Neural progenitor cell (in vitro differentiated cells): ENCODE measurements around the gene C20orf204. TPM values are rescaled to one million over a fixed set of nuclear protein-coding genes. Genes with fewer than 3 reads are reported as not detected.
A peak's percentile ranks its signal among the peaks of the same experiment; 100 is the strongest.

ENCODE experiments used
- DNase-seq: peaks from one replicate; pipeline ENCODE4 v3.0.0-alpha.2; 2016; ENCODE audit warnings: low spot score
- H2AFZ ChIP-seq: fragments of 200-600 bp; sonication (generic); replicated peaks from 2 replicates; pipeline ENCODE4 v1.6.1; 2016; ENCODE audit warnings: antibody characterized with exemption
- H3F3A ChIP-seq: fragments of 200-600 bp; sonication (generic); 2 replicates; pipeline ENCODE4 v1.6.1; 2016; ENCODE audit warnings: antibody characterized with exemption, low read depth
- H3K27ac ChIP-seq: fragments of 200-600 bp; sonication (generic); 2 replicates; pipeline ENCODE4 v1.5.1; 2016; ENCODE audit warnings: mild to moderate bottlenecking
- H3K27me3 ChIP-seq: fragments of 200-600 bp; sonication (generic); 2 replicates; pipeline ENCODE4 v1.6.1; 2016; ENCODE audit warnings: mild to moderate bottlenecking, moderate library complexity
- H3K36me3 ChIP-seq: fragments of 200-600 bp; sonication (generic); 2 replicates; pipeline ENCODE4 v1.5.1; 2016
- H3K4me1 ChIP-seq: fragments of 200-600 bp; sonication (generic); 2 replicates; pipeline ENCODE4 v1.6.1; 2016; ENCODE audit warnings: mixed run types
- H3K4me2 ChIP-seq: fragments of 200-600 bp; sonication (generic); 2 replicates; pipeline ENCODE4 v1.6.1; 2016
- H3K4me3 ChIP-seq: fragments of 200-600 bp; sonication (generic); 2 replicates; pipeline ENCODE4 v1.5.1; 2016
- H3K79me2 ChIP-seq: fragments of 200-600 bp; sonication (generic); 2 replicates; pipeline ENCODE4 v1.6.1; 2016; ENCODE audit warnings: low read depth
- H3K9ac ChIP-seq: fragments of 200-600 bp; sonication (generic); 2 replicates; pipeline ENCODE4 v1.6.1; 2016
- H3K9me3 ChIP-seq: fragments of 200-600 bp; sonication (generic); 2 replicates; pipeline ENCODE4 v1.5.1; 2016; ENCODE audit warnings: low read depth
- H4K20me1 ChIP-seq: fragments of 200-600 bp; sonication (generic); 2 replicates; pipeline ENCODE4 v1.6.1; 2016; ENCODE audit warnings: low read depth
- H3K27ac Mint-ChIP-seq: 3 replicates; pipeline ENCODE4 v1.8.0; 2021; ENCODE audit warnings: mixed read lengths
- H3K27me3 Mint-ChIP-seq: 2 replicates; pipeline ENCODE4 v1.8.0; 2022; ENCODE audit warnings: low read depth, mild to moderate bottlenecking, inconsistent platforms, moderate library complexity, mixed read lengths; ENCODE audit not compliant: insufficient read depth
- H3K36me3 Mint-ChIP-seq: 3 replicates; pipeline ENCODE4 v1.8.0; 2021; ENCODE audit warnings: mixed read lengths
- H3K4me1 Mint-ChIP-seq: 3 replicates; pipeline ENCODE4 v1.8.0; 2021; ENCODE audit warnings: mixed read lengths
- H3K4me3 Mint-ChIP-seq: 3 replicates; pipeline ENCODE4 v1.8.0; 2021; ENCODE audit warnings: mild to moderate bottlenecking, moderate library complexity, mixed read lengths
- H3K9me3 Mint-ChIP-seq: 3 replicates; pipeline ENCODE4 v1.8.0; 2020; ENCODE audit warnings: mixed read lengths
- CTCF ChIP-seq: fragments of 200-600 bp; sonication (generic); IDR thresholded peaks from 2 replicates; pipeline ENCODE4 v1.5.1; 2017; ENCODE audit warnings: antibody characterized with exemption, mild to moderate bottlenecking
- EZH2 ChIP-seq: fragments of 200-600 bp; sonication (generic); IDR thresholded peaks from 2 replicates; pipeline ENCODE4 v1.6.1; 2017; ENCODE audit warnings: antibody characterized with exemption, mild to moderate bottlenecking, moderate library complexity
- EZH2phosphoT487 ChIP-seq: fragments of 200-600 bp; sonication (generic); IDR thresholded peaks from 2 replicates; pipeline ENCODE4 v1.6.1; 2017; ENCODE audit warnings: antibody characterized with exemption
- total RNA-seq: library from RNA; depleted of rRNA; stranded (reverse); fragments of >200 nt; gene quantifications from 2 replicates; pipeline ENCODE4 v1.2.3, GENCODE V29; 2015; ENCODE audit warnings: low replicate concordance

C20orf204 gene
- total RNA-seq, 1 donor from 2014 or later = 0.04 TPM

GRCh38 chr20:64056889-64057627 lies 21.1 kb downstream of the C20orf204 start:
- H3K4me2 ChIP-seq = no peak overlapping the region
- Mint-ChIP-seq H3K36me3 (no peaks in the 10 kb centered on the region), H3K4me1 (peaks cover 23% of the 10 kb centered on the region), H3K27ac (no peak overlapping the region), H3K27me3 (peaks cover 18% of the 10 kb centered on the region), H3K9me3 (peaks cover 2% of the 10 kb centered on the region), H3K4me3 (peak overlapping the region; percentile 24)
- no peaks in the 10 kb centered on the region for H3K36me3 ChIP-seq
- no peaks in the 10 kb centered on the region for H3K9me3 ChIP-seq
- H3F3A ChIP-seq = peaks cover 5% of the 10 kb centered on the region
- peak; percentile 32 for DNase-seq
- peak overlapping the region; percentile 54 for H2AFZ ChIP-seq
- H3K27me3 ChIP-seq = peaks cover 13% of the 10 kb centered on the region
- TF ChIP-seq EZH2phosphoT487 (no peak), EZH2 (no peak), CTCF (no peak)
- H3K27ac ChIP-seq = no peak overlapping the region
- H3K4me1 ChIP-seq = peaks cover 4% of the 10 kb centered on the region
- H3K79me2 ChIP-seq = no peaks in the 10 kb centered on the region
- H3K9ac ChIP-seq = no peak overlapping the region
- no peaks in the 10 kb centered on the region for H4K20me1 ChIP-seq
- H3K4me3 ChIP-seq = no peak overlapping the region

GRCh38 chr20:64057628-64058498 lies 21.9 kb downstream of the C20orf204 start:
- peaks cover 4% of the 10 kb centered on the region for H3K4me1 ChIP-seq

GRCh38 chr20:64058536-64058935 lies 22.6 kb downstream of the C20orf204 start:
- Histone ChIP-seq H3F3A (peaks cover 5% of the 10 kb centered on the region), H3K9ac (no peak overlapping the region), H3K27me3 (no peaks in the 10 kb centered on the region), H3K79me2 (peaks cover 1% of the 10 kb centered on the region), H3K27ac (no peak overlapping the region), H4K20me1 (peaks cover 2% of the 10 kb centered on the region), H3K4me3 (no peak overlapping the region), H3K9me3 (no peaks in the 10 kb centered on the region), H3K4me1 (peaks cover 4% of the 10 kb centered on the region), H2AFZ (no peak overlapping the region), H3K36me3 (no peaks in the 10 kb centered on the region), H3K4me2 (no peak overlapping the region)
- Mint-ChIP-seq H3K27me3 (peaks cover 15% of the 10 kb centered on the region), H3K4me3 (peak overlapping the region; percentile 27), H3K36me3 (no peaks in the 10 kb centered on the region), H3K9me3 (peaks cover 2% of the 10 kb centered on the region), H3K4me1 (peaks cover 22% of the 10 kb centered on the region), H3K27ac (no peak overlapping the region)
- no peak for TF ChIP-seq EZH2
- no peak for TF ChIP-seq EZH2phosphoT487
- TF ChIP-seq CTCF = no peak
- no peak for DNase-seq

More at GRCh38 chr20:64057628-64058498, 21.9 kb downstream of the C20orf204 start:
- H4K20me1 ChIP-seq = no peaks in the 10 kb centered on the region
- no peaks in the 10 kb centered on the region for H3K36me3 Mint-ChIP-seq
- no peak overlapping the region for H3K27ac ChIP-seq
- H3K4me1 Mint-ChIP-seq = peaks cover 26% of the 10 kb centered on the region
- H3K9ac ChIP-seq = no peak overlapping the region
- no peaks in the 10 kb centered on the region for H3K79me2 ChIP-seq
- DNase-seq = peak; percentile 85
- TF ChIP-seq EZH2phosphoT487 (no peak), EZH2 (no peak), CTCF (peak; percentile 81)
- H3F3A ChIP-seq = peaks cover 5% of the 10 kb centered on the region
- no peak overlapping the region for H3K4me3 Mint-ChIP-seq
- H3K27me3 Mint-ChIP-seq = peaks cover 15% of the 10 kb centered on the region
- peaks cover 5% of the 10 kb centered on the region for H3K27me3 ChIP-seq
- peak overlapping the region; percentile 54 for H2AFZ ChIP-seq
- H3K36me3 ChIP-seq = no peaks in the 10 kb centered on the region
- H3K9me3 Mint-ChIP-seq = peaks cover 2% of the 10 kb centered on the region
- no peaks in the 10 kb centered on the region for H3K9me3 ChIP-seq
- no peak overlapping the region for H3K4me2 ChIP-seq
- H3K27ac Mint-ChIP-seq = no peak overlapping the region
- H3K4me3 ChIP-seq = no peak overlapping the region
